GM18951 (cell line): ENCODE results near the gene APOE.

Source experiments
- POLR2A ChIP-seq: IDR thresholded peaks from 4 replicates; pipeline ENCODE4 v1.6.1; 2011; ENCODE audit warnings: mild to moderate bottlenecking; ENCODE audit not compliant: insufficient read length, insufficient read depth; ENCODE audit errors: extremely low read depth
- in situ Hi-C: fragments of 300-500 bp; cut with MboI; formaldehyde crosslinking; loops from one replicate; pipeline ENCODE4 v1.12.0; 2022; ENCODE audit warnings: low sequenced_read_pairs, mixed read lengths, inconsistent platforms; ENCODE audit not compliant: unreplicated experiment

The APOE gene

GRCh38 chr19:44930088-44930487 is 24.5 kb downstream of the APOE start:
- in situ Hi-C loops = no loop called here
- TF ChIP-seq POLR2A = no peak

GRCh38 chr19:44931541-44931940 is 25.9 kb downstream of the APOE start:
- in situ Hi-C loops = no loop called here
- TF ChIP-seq POLR2A = no peak

GRCh38 chr19:44939668-44940067 is 34.1 kb downstream of the APOE start:
- in situ Hi-C loops = no loop called here
- TF ChIP-seq POLR2A = no peak

- no peak for TF ChIP-seq POLR2A
- in situ Hi-C loops = no loop called here
These were observed 36.5 kb downstream of the APOE start, which contains the start of gene APOC4 for GRCh38 chr19:44942067-44942571. Gene APOC4, plus strand, starts transcription at chr19:44942237. Its CDS starts 41 bp downstream, at chr19:44942278.

- in situ Hi-C loops = no loop called here
- TF ChIP-seq POLR2A = no peak
These were observed 38.2 kb downstream of the APOE start for GRCh38 chr19:44943801-44944249.

- in situ Hi-C loops = no loop called here
- no peak for TF ChIP-seq POLR2A
These were observed 41.5 kb downstream of the APOE start for GRCh38 chr19:44947041-44947581.

GRCh38 chr19:44948237-44948636 is 42.6 kb downstream of the APOE start:
- in situ Hi-C loops = no loop called here
- no peak for TF ChIP-seq POLR2A

- in situ Hi-C loops = no loop called here
- no peak for TF ChIP-seq POLR2A
These were observed 43.3 kb downstream of the APOE start for GRCh38 chr19:44948763-44949374.

GRCh38 chr19:44949550-44949949 is 44.0 kb downstream of the APOE start:
- in situ Hi-C loops = no loop called here

GRCh38 chr19:44951179-44952159 is 45.9 kb downstream of the APOE start:
- in situ Hi-C loops = no loop called here
- no peak for TF ChIP-seq POLR2A

More at GRCh38 chr19:44949550-44949949, 44.0 kb downstream of the APOE start:
- no peak for TF ChIP-seq POLR2A

GRCh38 chr19:44954278-44954648 is 48.7 kb downstream of the APOE start:
- in situ Hi-C loops = no loop called here
- TF ChIP-seq POLR2A = no peak

- TF ChIP-seq POLR2A = peak; percentile 93
- in situ Hi-C loops = no loop called here
These were observed 49.3 kb downstream of the APOE start, which contains the start of gene CLPTM1 for GRCh38 chr19:44954649-44955504. Gene CLPTM1, plus strand, starts transcription at chr19:44955380. Its CDS starts 16 bp downstream, at chr19:44955396.
